ENCODE data around the gene SLC38A3. TPM values are rescaled to one million over a fixed set of nuclear protein-coding genes. Genes with fewer than 3 reads are reported as not detected.

SLC38A3 gene
- total RNA-seq, 1 experiment from 2014 or later: 6.0 TPM

DNA sequence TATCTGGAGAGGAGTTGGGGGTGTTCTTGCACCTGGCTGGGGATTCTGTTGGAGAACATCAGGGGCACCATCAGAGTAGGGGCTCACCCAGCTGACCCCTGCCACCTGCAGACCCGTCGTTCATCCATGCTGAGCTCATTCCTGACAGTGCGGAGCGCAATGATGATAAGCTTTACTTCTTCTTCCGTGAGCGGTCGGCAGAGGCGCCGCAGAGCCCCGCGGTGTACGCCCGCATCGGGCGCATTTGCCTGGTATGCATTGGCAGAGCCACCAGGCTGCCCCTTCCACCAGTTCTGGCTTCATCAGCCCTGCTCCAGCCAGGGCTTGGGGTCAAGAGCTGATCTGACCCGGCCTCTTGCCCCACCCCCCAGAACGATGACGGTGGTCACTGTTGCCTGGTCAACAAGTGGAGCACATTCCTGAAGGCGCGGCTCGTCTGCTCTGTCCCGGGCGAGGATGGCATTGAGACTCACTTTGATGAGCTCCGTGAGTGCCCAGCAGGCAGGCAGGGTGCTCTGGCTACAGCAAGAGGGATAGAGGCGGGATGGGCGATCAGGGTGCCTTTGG is 22.5 kb upstream of the SLC38A3 start:
- Histone ChIP-seq H3K27me3 (ENCODE audit: control insufficient read depth, insufficient read depth, low read length) (no peaks in the 10 kb centered on the region), H3K9me3 (ENCODE audit: control insufficient read depth, insufficient read depth, low read depth, low read length) (no peaks in the 10 kb centered on the region), H3K4me3 (ENCODE audit: low read depth in 2 of 2, low read length in 2 of 2) (no peak overlapping the region), H3K36me3 (ENCODE audit: control insufficient read depth, insufficient read depth, low read length) (no peaks in the 10 kb centered on the region; the same call in 1 of the 2 replicates), H3K4me1 (ENCODE audit: control insufficient read depth, insufficient read depth, low read length) (peaks cover 5% of the 10 kb centered on the region), H3K27ac (ENCODE audit: low read length) (no peak overlapping the region)
- ChIA-PET CTCF (no interaction called here), POLR2A (no interaction called here)
- TF ChIP-seq TCF7L2 (IDR thresholded peaks at IDR 0.05; ENCODE audit: low read depth, low read length) (no peak), POLR2AphosphoS5 (IDR thresholded peaks at IDR 0.05; ENCODE audit: low read depth, low read length) (no peak), SIN3A (IDR thresholded peaks at IDR 0.05; ENCODE audit: borderline replicate concordance, insufficient read depth, low read depth, low read length) (no peak)
- TF ChIP-seq, protein P1, sequence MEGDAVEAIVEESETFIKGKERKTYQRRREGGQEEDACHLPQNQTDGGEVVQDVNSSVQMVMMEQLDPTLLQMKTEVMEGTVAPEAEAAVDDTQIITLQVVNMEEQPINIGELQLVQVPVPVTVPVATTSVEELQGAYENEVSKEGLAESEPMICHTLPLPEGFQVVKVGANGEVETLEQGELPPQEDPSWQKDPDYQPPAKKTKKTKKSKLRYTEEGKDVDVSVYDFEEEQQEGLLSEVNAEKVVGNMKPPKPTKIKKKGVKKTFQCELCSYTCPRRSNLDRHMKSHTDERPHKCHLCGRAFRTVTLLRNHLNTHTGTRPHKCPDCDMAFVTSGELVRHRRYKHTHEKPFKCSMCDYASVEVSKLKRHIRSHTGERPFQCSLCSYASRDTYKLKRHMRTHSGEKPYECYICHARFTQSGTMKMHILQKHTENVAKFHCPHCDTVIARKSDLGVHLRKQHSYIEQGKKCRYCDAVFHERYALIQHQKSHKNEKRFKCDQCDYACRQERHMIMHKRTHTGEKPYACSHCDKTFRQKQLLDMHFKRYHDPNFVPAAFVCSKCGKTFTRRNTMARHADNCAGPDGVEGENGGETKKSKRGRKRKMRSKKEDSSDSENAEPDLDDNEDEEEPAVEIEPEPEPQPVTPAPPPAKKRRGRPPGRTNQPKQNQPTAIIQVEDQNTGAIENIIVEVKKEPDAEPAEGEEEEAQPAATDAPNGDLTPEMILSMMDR (IDR thresholded peaks at IDR 0.05): no peak
- TF ChIP-seq, protein P2, sequence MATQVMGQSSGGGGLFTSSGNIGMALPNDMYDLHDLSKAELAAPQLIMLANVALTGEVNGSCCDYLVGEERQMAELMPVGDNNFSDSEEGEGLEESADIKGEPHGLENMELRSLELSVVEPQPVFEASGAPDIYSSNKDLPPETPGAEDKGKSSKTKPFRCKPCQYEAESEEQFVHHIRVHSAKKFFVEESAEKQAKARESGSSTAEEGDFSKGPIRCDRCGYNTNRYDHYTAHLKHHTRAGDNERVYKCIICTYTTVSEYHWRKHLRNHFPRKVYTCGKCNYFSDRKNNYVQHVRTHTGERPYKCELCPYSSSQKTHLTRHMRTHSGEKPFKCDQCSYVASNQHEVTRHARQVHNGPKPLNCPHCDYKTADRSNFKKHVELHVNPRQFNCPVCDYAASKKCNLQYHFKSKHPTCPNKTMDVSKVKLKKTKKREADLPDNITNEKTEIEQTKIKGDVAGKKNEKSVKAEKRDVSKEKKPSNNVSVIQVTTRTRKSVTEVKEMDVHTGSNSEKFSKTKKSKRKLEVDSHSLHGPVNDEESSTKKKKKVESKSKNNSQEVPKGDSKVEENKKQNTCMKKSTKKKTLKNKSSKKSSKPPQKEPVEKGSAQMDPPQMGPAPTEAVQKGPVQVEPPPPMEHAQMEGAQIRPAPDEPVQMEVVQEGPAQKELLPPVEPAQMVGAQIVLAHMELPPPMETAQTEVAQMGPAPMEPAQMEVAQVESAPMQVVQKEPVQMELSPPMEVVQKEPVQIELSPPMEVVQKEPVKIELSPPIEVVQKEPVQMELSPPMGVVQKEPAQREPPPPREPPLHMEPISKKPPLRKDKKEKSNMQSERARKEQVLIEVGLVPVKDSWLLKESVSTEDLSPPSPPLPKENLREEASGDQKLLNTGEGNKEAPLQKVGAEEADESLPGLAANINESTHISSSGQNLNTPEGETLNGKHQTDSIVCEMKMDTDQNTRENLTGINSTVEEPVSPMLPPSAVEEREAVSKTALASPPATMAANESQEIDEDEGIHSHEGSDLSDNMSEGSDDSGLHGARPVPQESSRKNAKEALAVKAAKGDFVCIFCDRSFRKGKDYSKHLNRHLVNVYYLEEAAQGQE (IDR thresholded peaks at IDR 0.05; ENCODE audit: insufficient read depth in 1 of 2, low read depth in 2 of 2, low read length in 1 of 2): no peak
- no peak for ATAC-seq
- no peak for DNase-seq (ENCODE audit: low read depth, low spot score)
- intact Hi-C loops (cut with micrococcal nuclease; ENCODE audit: unreplicated experiment) (no loop called here), in situ Hi-C loops (cut with HindIII; ENCODE audit: low pct_unique_long_range_greater_than_20kb, low sequenced_read_pairs) (no loop called here)
- no TSS peak for BruUV-seq (replicated peaks)

DNA sequence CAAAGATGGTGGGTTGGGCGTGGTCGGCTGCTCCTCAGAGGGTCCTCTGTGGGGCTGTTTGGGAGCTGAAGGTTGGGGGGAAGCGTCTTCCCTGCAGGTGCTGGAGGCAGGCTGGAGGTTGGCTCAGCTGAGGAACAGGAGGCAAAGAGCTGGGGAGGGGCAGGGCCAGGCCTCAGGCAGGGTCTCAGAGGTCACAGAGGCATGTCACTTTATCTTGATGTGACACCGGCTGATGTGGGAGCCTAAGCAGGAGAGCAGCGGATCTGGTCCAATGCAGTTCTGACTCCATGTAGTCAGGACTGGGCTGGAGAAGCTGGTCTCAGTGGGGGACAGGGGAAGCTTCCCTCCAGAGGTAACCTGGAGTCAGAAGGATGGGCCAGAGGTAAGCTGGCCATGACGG is 21.3 kb upstream of the SLC38A3 start:
- Histone ChIP-seq H3K9me3 (ENCODE audit: control insufficient read depth, insufficient read depth, low read depth, low read length) (no peaks in the 10 kb centered on the region), H3K4me3 (ENCODE audit: low read depth in 2 of 2, low read length in 2 of 2) (no peak overlapping the region), H3K27me3 (ENCODE audit: control insufficient read depth, insufficient read depth, low read length) (no peaks in the 10 kb centered on the region), H3K27ac (ENCODE audit: low read length) (0 out of 2 replicates have a peak overlapping the region, but pooled peaks have one; percentile 39), H3K36me3 (ENCODE audit: control insufficient read depth, insufficient read depth, low read length) (no peaks in the 10 kb centered on the region; the same call in 1 of the 2 replicates), H3K4me1 (ENCODE audit: control insufficient read depth, insufficient read depth, low read length) (peaks cover 12% of the 10 kb centered on the region)
- ChIA-PET CTCF (no interaction called here), POLR2A (no interaction called here)
- in situ Hi-C loops (cut with HindIII; ENCODE audit: low pct_unique_long_range_greater_than_20kb, low sequenced_read_pairs): no loop called here
- intact Hi-C loops (cut with micrococcal nuclease; ENCODE audit: unreplicated experiment): no loop called here
- BruUV-seq (replicated peaks): no TSS peak
- DNase-seq (ENCODE audit: low read depth, low spot score) (no peak), ATAC-seq (no peak)
- no peak for TF ChIP-seq POLR2AphosphoS5 (IDR thresholded peaks at IDR 0.05; ENCODE audit: low read depth, low read length)
- TF ChIP-seq TCF7L2 (IDR thresholded peaks at IDR 0.05; ENCODE audit: low read depth, low read length): no peak
- TF ChIP-seq, protein P2 (IDR thresholded peaks at IDR 0.05; ENCODE audit: insufficient read depth in 1 of 2, low read depth in 2 of 2, low read length in 1 of 2): no peak
- no peak for TF ChIP-seq SIN3A (IDR thresholded peaks at IDR 0.05; ENCODE audit: borderline replicate concordance, insufficient read depth, low read depth, low read length)
- TF ChIP-seq, protein P1 (IDR thresholded peaks at IDR 0.05): no peak

Data from Panc1 (cell line).